Endothelial cell of umbilical vein (primary cell): Measurements from ENCODE around the gene ABCC1. TPM values are rescaled to one million over a fixed set of nuclear protein-coding genes. Genes with fewer than 3 reads are reported as not detected.

Experiments used
- BruUV-seq: library from RNA; stranded (reverse); fragments of 400-500 nt; replicated peaks from 2 replicates; lab custom pipeline; 2021; lab: Mats Ljungman, UMichigan
- CTCF ChIA-PET: fragments of 300-600, 350-600 bp; sonication (Branson Sonifier 250); formaldehyde crosslinking; loops from one replicate; lab custom pipeline; 2021; ENCODE audit warnings: antibody characterized with exemption, inconsistent platforms; lab: Charles Lee
- POLR2A ChIA-PET: fragments of 300-600, 350-600 bp; sonication (Branson Sonifier 250); formaldehyde crosslinking; loops from one replicate; lab custom pipeline; 2021; ENCODE audit warnings: antibody characterized with exemption, inconsistent platforms; lab: Charles Lee
- DNase-seq: peaks from one replicate; pipeline ENCODE4 v3.0.0-alpha.2; 2011; ENCODE audit warnings: low read depth, low spot score
- FAIRE-seq: peaks from 2 replicates; lab custom pipeline; 2011; peaks lifted over from hg19 to GRCh38; lab: Jason Lieb, UNC
- H2AFZ ChIP-seq: 2 replicates; pipeline ENCODE4 v1.6.0; 2012; ENCODE audit warnings: low read depth, low read length, control low read depth, inconsistent platforms
- H3K27ac ChIP-seq: 2 replicates; pipeline ENCODE4 v1.5.1; 2011; ENCODE audit warnings: low read depth, mild to moderate bottlenecking, control low read depth, low read length, moderate library complexity; ENCODE audit not compliant: insufficient read depth
- H3K27me3 ChIP-seq, 2 experiments: 2 replicates each; pipeline versions ENCODE4 v1.6.0 to v1.6.1; 2011; ENCODE audit warnings: low read length in 2 of 2, mixed read lengths in 1 of 2; ENCODE audit not compliant: control insufficient read depth in 2 of 2, insufficient read depth in 2 of 2
- H3K36me3 ChIP-seq, 2 experiments: 2 replicates in 1 of 2; 3 replicates in 1 of 2; pipeline ENCODE4 v1.5.1; 2011; ENCODE audit warnings: low read length in 2 of 2, mild to moderate bottlenecking in 1 of 2, moderate library complexity in 1 of 2; ENCODE audit not compliant: control insufficient read depth in 2 of 2, insufficient read depth in 2 of 2; ENCODE audit errors: extremely low read depth in 1 of 2
- H3K4me1 ChIP-seq: 3 replicates; pipeline ENCODE4 v1.5.1; 2011; ENCODE audit warnings: mild to moderate bottlenecking, low read length; ENCODE audit not compliant: control insufficient read depth, insufficient read depth; ENCODE audit errors: extremely low read depth
- H3K4me2 ChIP-seq: 2 replicates; pipeline ENCODE4 v1.6.1; 2011; ENCODE audit warnings: low read length, control low read depth, mixed read lengths; ENCODE audit not compliant: insufficient read depth
- H3K4me3 ChIP-seq, 3 experiments: fragments of 200-600 bp in 1 of 3; sonication (generic), shearing (Covaris generic) in 1 of 3; replicated peaks in 1 of 3; 2 replicates each; pipeline ENCODE4 v1.5.1; 2011 to 2016; ENCODE audit warnings: control low read depth in 3 of 3, low read length in 3 of 3, mild to moderate bottlenecking in 2 of 3, inconsistent platforms in 1 of 3, low read depth in 1 of 3, moderate library complexity in 1 of 3; ENCODE audit not compliant: insufficient read depth in 1 of 3
- H3K79me2 ChIP-seq: 2 replicates; pipeline ENCODE4 v1.6.0; 2012; ENCODE audit warnings: low read length, inconsistent platforms; ENCODE audit not compliant: control insufficient read depth, insufficient read depth
- H3K9ac ChIP-seq: replicated peaks from 2 replicates; pipeline ENCODE3; 2011; ENCODE audit warnings: low read length, control low read depth; ENCODE audit not compliant: insufficient read depth; ENCODE audit errors: extremely low read depth
- H3K9me1 ChIP-seq: replicated peaks from 3 replicates; pipeline ENCODE4 v1.6.0; 2011; ENCODE audit warnings: mild to moderate bottlenecking, low read length; ENCODE audit not compliant: control insufficient read depth, insufficient read depth; ENCODE audit errors: extremely low read depth
- H3K9me3 ChIP-seq: replicated peaks from 2 replicates; pipeline ENCODE4 v1.5.1; 2012; ENCODE audit warnings: low read length, inconsistent platforms; ENCODE audit not compliant: control insufficient read depth, insufficient read depth
- H4K20me1 ChIP-seq: replicated peaks from 2 replicates; pipeline ENCODE3; 2011; ENCODE audit warnings: mild to moderate bottlenecking, low read length; ENCODE audit not compliant: control insufficient read depth, insufficient read depth; ENCODE audit errors: extremely low read depth
- EZH2 ChIP-seq: IDR thresholded peaks from 2 replicates; pipeline ENCODE4 v1.6.1; 2012; ENCODE audit warnings: borderline replicate concordance, low read depth, mild to moderate bottlenecking, moderate library complexity, low read length, inconsistent platforms; ENCODE audit not compliant: severe bottlenecking
- FOS ChIP-seq: IDR thresholded peaks from 2 replicates; pipeline ENCODE4 v1.6.1; 2011; ENCODE audit warnings: mild to moderate bottlenecking, low read length, moderate library complexity, borderline replicate concordance; ENCODE audit not compliant: insufficient read depth
- GATA2 ChIP-seq: IDR thresholded peaks from 2 replicates; pipeline ENCODE4 v1.7.0; 2011; ENCODE audit warnings: low read depth, mild to moderate bottlenecking, moderate library complexity, mixed read lengths, low read length; ENCODE audit not compliant: insufficient read length, insufficient read depth
- JUN ChIP-seq: IDR thresholded peaks from 2 replicates; pipeline ENCODE4 v1.6.1; 2011; ENCODE audit warnings: borderline replicate concordance, low read depth; ENCODE audit not compliant: insufficient read length, insufficient read depth
- MYC ChIP-seq: IDR thresholded peaks from one replicate; pipeline ENCODE4 v1.6.1; 2011; ENCODE audit warnings: mild to moderate bottlenecking, low read depth, low read length
- POLR2A ChIP-seq: IDR thresholded peaks from 2 replicates; pipeline ENCODE4 v1.6.1; 2012; ENCODE audit warnings: low read depth, mild to moderate bottlenecking, control low read depth, low read length
- POLR2AphosphoS5 ChIP-seq: IDR thresholded peaks from 2 replicates; pipeline ENCODE4 v1.6.1; 2012; ENCODE audit warnings: low read depth, mild to moderate bottlenecking, control low read depth, low read length, moderate library complexity; ENCODE audit not compliant: insufficient read depth
- dilution Hi-C: fragments of 300-500 bp; cut with MboI; formaldehyde crosslinking; loops from one replicate; pipeline ENCODE4 v1.15.0; 2019; ENCODE audit warnings: low sequenced_read_pairs; ENCODE audit not compliant: extremely low pct_ligation_motif_present
- intact Hi-C: fragments of 100-400 bp; cut with micrococcal nuclease; formaldehyde crosslinking; loops from one replicate; pipeline ENCODE4 v1.10.0; 2022
- polyA plus RNA-seq, 4 experiments: library from polyadenylated mRNA; depleted of rRNA in 3 of 4; stranded (reverse) in 3 of 4; unstranded in 1 of 4; fragments of >200 nt; gene quantifications; 2 replicates each; pipeline versions ENCODE4 v1.2.1 to v1.2.3, GENCODE V29; 2011 to 2012; ENCODE audit warnings: missing spikeins in 1 of 4
- total RNA-seq: library from RNA; stranded (reverse); gene quantifications from 2 replicates; pipeline ENCODE4 v1.2.3, GENCODE V29; 2021
- TF ChIP-seq, protein P1 (sequence below), 2 donors: IDR thresholded peaks; 1 replicate in 1 of 2; 2 replicates in 1 of 2; pipeline ENCODE4 v1.5.1; 2011; ENCODE audit warnings: low read length in 2 of 2, mild to moderate bottlenecking in 2 of 2, moderate library complexity in 2 of 2, control low read depth in 1 of 2, inconsistent platforms in 1 of 2, low read depth in 1 of 2; ENCODE audit not compliant: insufficient read depth in 1 of 2; ENCODE audit errors: extremely low read depth in 1 of 2

ABCC1 gene
- total and polyA plus RNA-seq, 2 donors (not counting 3 experiments of a cell fraction or from before 2014, with no cell fraction given): 46.1 to 89.2 TPM

DNA sequence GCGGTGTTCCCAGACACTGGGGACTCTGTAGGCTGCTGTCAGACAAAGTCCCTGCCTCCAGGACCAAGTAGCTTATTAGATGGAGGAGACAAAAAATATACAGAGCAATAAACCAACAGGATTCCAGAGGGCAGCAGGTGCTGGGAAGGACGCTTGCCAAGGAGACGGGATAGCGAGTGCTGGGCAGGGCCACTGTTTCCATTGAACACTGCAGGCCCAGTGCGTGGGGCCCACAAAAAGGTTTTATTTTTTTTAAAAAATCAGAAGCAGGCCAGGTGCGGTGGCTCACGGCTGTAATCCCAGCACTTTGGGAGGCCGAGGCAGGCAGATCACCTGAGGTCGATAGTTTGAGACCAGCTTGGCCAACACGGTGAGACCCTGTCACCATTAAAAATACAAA lies 189.6 kb downstream of the ABCC1 start:
- BruUV-seq: no TSS peak
- H3K79me2 ChIP-seq: no peaks in the 10 kb centered on the region
- H2AFZ ChIP-seq: no peak overlapping the region
- H3K27me3 ChIP-seq: no peaks in the 10 kb centered on the region
- FAIRE-seq: no peak
- H4K20me1 ChIP-seq: no peaks in the 10 kb centered on the region
- DNase-seq: no peak
- no peak for TF ChIP-seq GATA2
- no peak for TF ChIP-seq POLR2A
- no peak for TF ChIP-seq JUN
- no peak for TF ChIP-seq FOS
- TF ChIP-seq MYC: no peak
- TF ChIP-seq POLR2AphosphoS5: no peak
- TF ChIP-seq EZH2: no peak
- TF ChIP-seq, protein P1, sequence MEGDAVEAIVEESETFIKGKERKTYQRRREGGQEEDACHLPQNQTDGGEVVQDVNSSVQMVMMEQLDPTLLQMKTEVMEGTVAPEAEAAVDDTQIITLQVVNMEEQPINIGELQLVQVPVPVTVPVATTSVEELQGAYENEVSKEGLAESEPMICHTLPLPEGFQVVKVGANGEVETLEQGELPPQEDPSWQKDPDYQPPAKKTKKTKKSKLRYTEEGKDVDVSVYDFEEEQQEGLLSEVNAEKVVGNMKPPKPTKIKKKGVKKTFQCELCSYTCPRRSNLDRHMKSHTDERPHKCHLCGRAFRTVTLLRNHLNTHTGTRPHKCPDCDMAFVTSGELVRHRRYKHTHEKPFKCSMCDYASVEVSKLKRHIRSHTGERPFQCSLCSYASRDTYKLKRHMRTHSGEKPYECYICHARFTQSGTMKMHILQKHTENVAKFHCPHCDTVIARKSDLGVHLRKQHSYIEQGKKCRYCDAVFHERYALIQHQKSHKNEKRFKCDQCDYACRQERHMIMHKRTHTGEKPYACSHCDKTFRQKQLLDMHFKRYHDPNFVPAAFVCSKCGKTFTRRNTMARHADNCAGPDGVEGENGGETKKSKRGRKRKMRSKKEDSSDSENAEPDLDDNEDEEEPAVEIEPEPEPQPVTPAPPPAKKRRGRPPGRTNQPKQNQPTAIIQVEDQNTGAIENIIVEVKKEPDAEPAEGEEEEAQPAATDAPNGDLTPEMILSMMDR (IDR thresholded peaks at IDR 0.05; ENCODE audit: extremely low read depth in 1 of 2, insufficient read depth in 1 of 2, low read depth in 1 of 2, low read length in 2 of 2): no peak
- intact Hi-C loops (no loop called here), dilution Hi-C loops (no loop called here)
- H3K36me3 ChIP-seq: peaks cover 18 to 45% of the 10 kb centered on the region in 2 experiments
- H3K9me3 ChIP-seq: no peaks in the 10 kb centered on the region
- H3K27ac ChIP-seq: no peak overlapping the region
- ChIA-PET POLR2A (no interaction called here), CTCF (no interaction called here)
- no peak overlapping the region for H3K4me3 ChIP-seq
- no peaks in the 10 kb centered on the region for H3K4me1 ChIP-seq
- no peak overlapping the region for H3K9ac ChIP-seq
- no peak overlapping the region for H3K4me2 ChIP-seq
- H3K9me1 ChIP-seq: no peaks in the 10 kb centered on the region
